Subcutaneous abdominal adipose tissue (tissue), 5 donors: Measurements from ENCODE around the gene ATG2A.

Source experiments
- H3K27ac ChIP-seq: one replicate; pipeline ENCODE4 v1.7.0; 2013; ENCODE audit warnings: low read depth, mild to moderate bottlenecking, inconsistent platforms, low read length, moderate library complexity
- H3K27me3 ChIP-seq, 5 donors: one replicate each; pipeline ENCODE4 v1.7.0; 2013; ENCODE audit warnings: low read length in 5 of 5, inconsistent platforms in 1 of 5; ENCODE audit not compliant: control insufficient read depth in 5 of 5, insufficient read depth in 4 of 5
- H3K36me3 ChIP-seq, 5 donors: one replicate each; pipeline ENCODE4 v1.7.0; 2013; ENCODE audit warnings: low read length in 5 of 5; ENCODE audit not compliant: control insufficient read depth in 5 of 5, insufficient read depth in 5 of 5
- H3K4me1 ChIP-seq, 5 donors: one replicate each; pipeline ENCODE4 v1.7.0; 2013; ENCODE audit warnings: low read length in 5 of 5, mild to moderate bottlenecking in 3 of 5, moderate library complexity in 1 of 5; ENCODE audit not compliant: control insufficient read depth in 5 of 5, insufficient read depth in 5 of 5
- H3K4me3 ChIP-seq, 5 donors: one replicate each; pipeline ENCODE4 v1.7.0; 2013; ENCODE audit warnings: low read length in 5 of 5, low read depth in 1 of 5
- H3K9ac ChIP-seq, 5 donors: one replicate each; pipeline ENCODE4 v1.7.0; 2013; ENCODE audit warnings: low read length in 5 of 5, mild to moderate bottlenecking in 4 of 5, moderate library complexity in 3 of 5
- H3K9me3 ChIP-seq, 5 donors: one replicate each; pipeline ENCODE4 v1.7.0; 2013; ENCODE audit warnings: low read length in 5 of 5; ENCODE audit not compliant: control insufficient read depth in 5 of 5
- donor health status: healthy.
- donor health status: healthy.
- donor health status: healthy.
- donor health status: healthy.
- donor health status: healthy.

The ATG2A gene

DNA sequence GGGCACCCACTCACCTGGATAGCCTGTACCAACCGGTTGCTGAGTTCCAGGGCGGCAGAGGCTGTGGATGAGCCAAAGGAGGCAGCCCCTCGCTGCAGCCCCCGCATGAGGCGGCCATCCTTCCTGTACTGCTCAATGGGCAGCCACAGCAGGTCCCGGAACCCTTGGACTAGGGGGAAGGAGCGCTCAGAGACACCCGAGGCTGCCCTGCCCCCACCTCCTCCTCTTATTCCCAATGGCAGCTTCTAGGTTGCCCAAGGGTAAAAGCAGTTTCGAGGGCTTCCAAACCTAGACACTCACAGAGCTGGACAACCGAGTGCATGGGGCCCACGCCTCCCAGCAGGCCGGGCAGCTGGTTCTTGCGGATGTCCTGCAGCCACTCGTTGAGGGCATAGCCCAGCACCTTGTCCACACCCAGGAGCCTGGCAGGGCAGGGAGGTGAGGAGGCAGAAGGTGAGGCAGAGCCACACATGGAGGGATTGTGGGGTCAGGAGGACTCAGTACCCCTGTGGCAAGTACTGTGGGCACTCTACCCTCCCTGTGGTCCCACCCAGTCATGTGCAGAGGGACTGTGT is 20.5 kb downstream of the ATG2A start:
- H3K27me3 ChIP-seq, result no peaks in the 10 kb centered on the region
- H3K9me3 ChIP-seq, result no peaks in the 10 kb centered on the region
- no peak overlapping the region for H3K9ac ChIP-seq
- peaks cover 0 to 24% (median 8%) of the 10 kb centered on the region in 5 donors for H3K4me1 ChIP-seq
- H3K27ac ChIP-seq, result no peak overlapping the region
- H3K4me3 ChIP-seq, result no peak overlapping the region
- peaks cover 0 to 72% (median 61%) of the 10 kb centered on the region in 5 donors for H3K36me3 ChIP-seq

DNA sequence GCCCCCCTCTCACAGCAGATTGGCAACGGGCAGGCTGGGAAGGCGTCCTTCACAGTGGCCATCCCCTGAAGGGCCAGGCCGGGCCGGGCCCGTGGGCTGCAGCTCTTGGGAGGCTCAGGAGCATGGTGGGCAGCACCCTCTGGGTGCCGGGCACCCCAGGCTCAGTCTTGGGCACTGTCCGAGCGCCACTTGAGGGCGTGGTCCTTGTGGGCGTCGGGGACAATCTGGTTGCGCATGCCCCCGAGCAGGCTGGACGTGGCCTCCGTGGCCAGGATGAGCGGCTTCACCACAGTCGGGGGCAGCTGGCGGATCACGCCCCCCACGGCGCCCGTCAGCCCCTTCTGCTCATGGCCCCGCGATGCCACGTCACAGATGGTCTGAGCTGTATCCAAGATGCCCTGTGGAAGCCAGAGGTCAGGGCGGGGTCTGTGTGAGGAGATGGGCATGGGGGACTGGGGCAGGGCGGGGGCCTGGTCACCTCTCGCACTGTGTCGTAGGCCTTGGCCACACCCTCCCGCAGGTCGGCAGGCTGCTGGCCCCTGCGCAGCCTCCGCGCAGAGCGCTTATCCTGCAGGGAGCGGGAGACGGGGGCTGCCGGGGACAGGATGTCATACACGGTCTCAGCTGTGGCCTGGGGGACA is 22.1 kb downstream of the ATG2A start:
- Histone ChIP-seq H3K4me1 (peaks cover 0 to 30% (median 8%) of the 10 kb centered on the region in 5 donors), H3K9me3 (no peaks in the 10 kb centered on the region), H3K9ac (no peak overlapping the region), H3K4me3 (no peak overlapping the region), H3K27ac (no peak overlapping the region), H3K27me3 (no peaks in the 10 kb centered on the region), H3K36me3 (peaks cover 0 to 56% (median 45%) of the 10 kb centered on the region in 5 donors)

DNA sequence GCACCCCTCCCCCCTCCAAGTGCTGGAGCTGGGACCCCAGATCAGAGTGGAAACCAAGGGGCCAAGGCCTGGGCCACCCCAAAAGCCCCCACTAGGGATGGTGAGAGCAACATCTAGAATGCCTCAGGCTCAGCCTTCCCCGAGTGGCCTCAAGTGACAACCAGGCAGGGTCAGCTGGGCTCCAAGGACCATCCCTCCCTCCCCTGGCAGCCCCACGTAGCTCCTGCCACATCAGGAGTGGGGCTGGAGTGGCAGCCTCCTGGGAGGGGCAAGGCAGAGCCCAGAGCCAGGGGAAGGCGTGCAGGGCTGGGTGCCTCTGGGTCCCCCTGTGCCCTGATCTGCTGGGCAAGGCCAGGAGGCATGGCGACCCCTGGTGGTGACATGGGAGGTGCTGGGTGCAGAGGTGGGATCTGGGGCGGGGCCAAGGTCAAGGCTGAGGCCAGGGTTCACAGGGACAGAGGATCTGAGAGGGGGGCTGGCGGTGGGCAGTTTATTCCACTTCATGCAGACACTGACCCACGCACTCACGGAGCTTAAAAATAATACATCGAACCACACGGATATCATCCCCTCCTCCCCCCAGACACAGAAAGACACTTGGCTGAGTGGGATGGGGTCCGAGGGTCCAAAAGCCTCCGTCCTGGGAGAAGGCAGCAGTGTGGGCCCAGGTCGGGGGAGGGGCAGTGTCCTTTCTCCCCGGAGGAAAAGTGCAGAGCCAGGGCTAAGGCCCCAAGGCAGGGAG is 22.8 kb downstream of the ATG2A start:
- Histone ChIP-seq H3K36me3 (peaks cover 0 to 49% (median 40%) of the 10 kb centered on the region in 5 donors), H3K27me3 (no peaks in the 10 kb centered on the region), H3K9me3 (no peaks in the 10 kb centered on the region), H3K4me3 (no peak overlapping the region), H3K9ac (no peak overlapping the region), H3K4me1 (peaks cover 0 to 30% (median 8%) of the 10 kb centered on the region in 5 donors), H3K27ac (no peak overlapping the region)

DNA sequence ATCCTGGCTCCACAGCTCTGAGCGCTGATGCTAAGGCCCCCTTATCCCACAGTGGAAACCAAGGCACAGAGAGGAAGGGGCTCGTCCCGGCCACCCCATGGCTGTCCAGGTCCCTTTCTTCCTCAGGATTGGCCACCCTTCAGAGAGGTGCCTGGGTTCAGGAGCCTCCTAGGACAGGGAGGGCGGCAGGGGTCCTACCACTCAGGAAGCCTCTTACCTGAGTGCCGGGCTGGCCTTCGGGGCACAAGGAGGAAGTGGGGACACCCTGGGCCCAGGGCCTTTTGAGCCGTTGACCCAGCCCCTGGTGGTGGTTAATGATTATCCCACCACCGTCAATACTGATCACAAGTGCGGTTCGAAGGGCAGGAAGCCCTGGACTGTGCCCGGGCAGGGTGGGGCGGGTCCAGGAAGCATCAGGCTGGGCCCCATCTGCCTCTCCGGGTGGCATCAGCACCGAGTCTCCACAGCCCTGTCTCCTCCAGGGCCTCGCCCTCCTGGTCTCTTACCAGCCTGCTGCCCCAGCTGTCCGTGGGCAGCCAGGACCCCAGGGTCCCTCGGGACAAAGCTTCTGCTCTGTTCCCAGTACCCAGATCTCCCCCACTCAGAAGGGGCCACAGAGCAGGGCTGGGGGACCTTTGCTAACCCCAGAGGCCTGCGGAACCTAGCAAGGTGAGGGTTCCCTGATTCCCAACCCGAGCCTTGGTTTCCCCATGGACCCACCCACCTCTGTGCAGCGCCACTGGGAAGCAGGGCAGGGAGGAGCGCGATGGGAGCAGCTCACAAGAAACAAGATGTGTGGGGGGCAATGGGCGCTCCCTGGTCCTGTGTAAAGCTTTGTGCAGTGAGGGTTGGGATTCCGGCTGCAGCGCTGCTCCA is 23.6 kb downstream of the ATG2A start:
- Histone ChIP-seq H3K4me3 (no peak overlapping the region), H3K27ac (no peak overlapping the region), H3K9ac (no peak overlapping the region)

DNA sequence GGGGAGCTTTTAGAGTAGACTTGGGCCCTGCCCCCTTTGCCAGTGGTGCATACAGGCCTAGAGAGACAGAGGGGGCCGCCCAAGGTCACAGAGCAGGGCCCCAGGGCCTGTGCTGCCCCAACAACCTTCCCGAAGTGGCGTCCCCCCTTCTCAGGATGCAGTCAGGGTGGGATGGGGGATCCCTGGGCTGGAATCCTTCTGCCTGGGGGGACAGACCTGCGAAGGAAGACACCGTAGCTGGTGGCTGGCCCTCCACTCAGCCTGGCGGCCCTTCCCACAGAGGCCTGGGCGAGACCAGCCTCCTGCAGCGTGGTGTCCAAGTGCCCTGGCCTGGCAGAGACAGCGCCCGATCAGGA is 24.2 kb downstream of the ATG2A start:
- Histone ChIP-seq H3K9ac (no peak overlapping the region), H3K27me3 (no peaks in the 10 kb centered on the region), H3K27ac (no peak overlapping the region), H3K36me3 (peaks cover 0 to 35% (median 30%) of the 10 kb centered on the region in 5 donors), H3K4me1 (peaks cover 4 to 39% (median 14%) of the 10 kb centered on the region in 5 donors), H3K4me3 (no peak overlapping the region), H3K9me3 (no peaks in the 10 kb centered on the region)

More for the DNA sequence above, 23.6 kb downstream of the ATG2A start:
- peaks cover 0 to 41% (median 36%) of the 10 kb centered on the region in 5 donors for H3K36me3 ChIP-seq
- H3K4me1 ChIP-seq, result peaks cover 0 to 33% (median 8%) of the 10 kb centered on the region in 5 donors
- no peaks in the 10 kb centered on the region for H3K27me3 ChIP-seq
- no peaks in the 10 kb centered on the region for H3K9me3 ChIP-seq

DNA sequence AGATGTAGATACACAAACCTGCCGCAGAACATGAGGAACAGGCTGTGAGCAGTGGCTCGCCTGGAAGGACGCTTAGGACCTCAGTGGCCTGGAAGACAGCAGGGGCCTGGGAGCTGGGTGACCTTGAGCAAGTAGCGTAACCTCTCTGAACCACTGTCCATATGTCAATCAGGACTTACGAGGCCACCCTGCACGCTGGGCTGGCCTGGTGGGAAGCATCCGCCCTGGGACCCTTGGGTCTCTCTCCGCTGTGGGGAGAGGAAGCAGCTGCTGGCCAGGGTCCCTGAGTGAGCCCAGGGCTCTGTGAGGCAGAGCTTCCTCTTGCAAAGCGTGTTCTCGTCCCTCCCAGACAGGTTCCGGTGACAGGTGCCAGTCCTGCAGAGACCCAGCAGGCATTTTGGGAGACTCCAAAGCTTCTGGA is 24.6 kb downstream of the ATG2A start:
- H3K4me1 ChIP-seq, result peaks cover 4 to 43% (median 18%) of the 10 kb centered on the region in 5 donors
- no peaks in the 10 kb centered on the region for H3K9me3 ChIP-seq
- no peak overlapping the region for H3K9ac ChIP-seq
- H3K4me3 ChIP-seq, result no peak overlapping the region
- peaks cover 0 to 31% (median 26%) of the 10 kb centered on the region in 5 donors for H3K36me3 ChIP-seq
- no peaks in the 10 kb centered on the region for H3K27me3 ChIP-seq
- H3K27ac ChIP-seq, result no peak overlapping the region

DNA sequence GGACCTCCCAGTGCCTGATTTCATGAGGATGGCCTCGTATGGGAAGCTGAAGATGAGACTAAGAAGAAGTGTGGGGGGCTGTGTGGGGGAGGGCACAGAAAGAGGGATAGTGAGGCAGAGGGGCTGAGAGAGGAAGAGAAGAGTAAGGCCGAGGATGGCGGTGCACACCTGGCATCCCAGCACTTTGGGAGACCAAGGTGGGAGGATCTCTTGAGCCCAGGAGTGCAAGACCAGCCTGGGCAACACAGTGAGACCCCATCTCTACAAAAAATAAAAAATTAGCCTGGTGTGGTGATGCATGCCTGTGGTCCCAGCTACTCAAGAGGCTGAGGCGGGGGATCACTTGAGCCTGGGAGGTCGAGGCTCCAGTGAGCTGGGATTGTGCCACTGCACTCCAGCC is 25.1 kb downstream of the ATG2A start:
- no peaks in the 10 kb centered on the region for H3K27me3 ChIP-seq
- H3K9me3 ChIP-seq, result no peaks in the 10 kb centered on the region
- H3K9ac ChIP-seq, result no peak overlapping the region
- H3K4me1 ChIP-seq, result peaks cover 4 to 46% (median 20%) of the 10 kb centered on the region in 5 donors
- peaks cover 0 to 25% (median 20%) of the 10 kb centered on the region in 5 donors for H3K36me3 ChIP-seq
- H3K4me3 ChIP-seq, result no peak overlapping the region
- H3K27ac ChIP-seq, result no peak overlapping the region

DNA sequence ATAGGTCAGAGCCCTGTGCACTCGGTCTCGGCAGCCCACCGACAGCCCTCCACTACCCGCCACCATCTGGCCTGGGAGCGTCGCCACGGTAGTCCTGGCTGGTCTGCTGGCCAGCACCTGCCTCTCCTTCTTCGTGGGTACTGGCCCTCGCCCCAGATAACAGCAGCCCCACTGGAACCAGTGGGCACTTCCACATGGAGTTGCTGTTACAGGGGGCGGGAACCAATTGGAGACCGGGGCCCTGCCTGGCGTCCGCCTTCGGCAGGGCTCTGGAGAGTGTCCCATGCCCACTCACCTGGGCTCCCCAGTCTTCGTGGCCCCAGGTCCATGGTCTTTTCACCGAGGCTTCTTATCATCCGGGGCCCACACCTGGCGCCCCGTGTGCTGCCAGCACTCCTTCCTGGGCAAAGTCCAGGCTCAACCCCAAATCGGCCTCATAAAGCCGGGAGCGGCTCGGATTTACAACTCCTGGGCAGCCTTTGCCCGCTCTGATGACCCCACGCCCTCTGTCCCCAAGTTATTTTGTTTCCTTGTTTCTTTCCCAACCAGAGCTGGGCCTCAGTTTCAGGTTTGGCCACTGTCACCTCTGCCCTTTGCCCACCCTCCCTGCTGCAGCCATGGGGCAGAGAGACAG is 25.7 kb downstream of the ATG2A start:
- Histone ChIP-seq H3K36me3 (peaks cover 0 to 20% (median 15%) of the 10 kb centered on the region in 5 donors), H3K4me1 (peaks cover 4 to 46% (median 20%) of the 10 kb centered on the region in 5 donors), H3K4me3 (no peak overlapping the region), H3K27me3 (no peaks in the 10 kb centered on the region), H3K27ac (no peak overlapping the region), H3K9ac (no peak overlapping the region), H3K9me3 (no peaks in the 10 kb centered on the region)

DNA sequence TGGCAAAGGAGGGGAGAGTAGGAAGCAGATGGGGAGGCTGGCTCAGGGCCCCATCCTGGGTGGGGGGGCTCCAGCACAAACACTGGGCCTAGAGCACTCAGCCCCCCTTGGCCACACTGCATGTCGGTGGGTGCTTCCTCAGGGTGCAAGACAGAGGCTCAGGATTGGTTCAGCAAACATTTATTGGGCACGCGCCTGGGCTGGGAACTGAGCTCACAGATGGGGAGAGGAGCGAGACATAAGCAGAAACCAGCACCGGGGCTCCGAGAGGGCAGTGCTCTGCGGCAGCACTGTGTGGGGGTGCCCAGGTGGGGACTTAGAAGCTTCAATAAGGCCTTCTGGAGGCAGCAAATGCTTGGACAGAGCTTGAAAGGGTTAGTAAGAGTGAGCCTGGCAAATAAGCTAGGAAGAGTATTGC is 26.5 kb downstream of the ATG2A start:
- H3K4me1 ChIP-seq, result peaks cover 4 to 49% (median 24%) of the 10 kb centered on the region in 5 donors
- H3K4me3 ChIP-seq, result no peak overlapping the region
- H3K9ac ChIP-seq, result no peak overlapping the region
- H3K9me3 ChIP-seq, result no peaks in the 10 kb centered on the region
- no peak overlapping the region for H3K27ac ChIP-seq
- H3K27me3 ChIP-seq, result no peaks in the 10 kb centered on the region
- peaks cover 0 to 12% (median 8%) of the 10 kb centered on the region in 5 donors for H3K36me3 ChIP-seq
